Naive thymus-derived CD8-positive, alpha-beta T cell (primary cell): Measurements from ENCODE around the gene PLEKHG4B. TPM values are rescaled to one million over a fixed set of nuclear protein-coding genes. Genes with fewer than 3 reads are reported as not detected.
A peak's percentile ranks its signal among the peaks of the same experiment; 100 is the strongest.

Source experiments
- ATAC-seq, 2 donors: fragments of 150-1000 bp; cut with Tn5 transposase in 1 of 2; sonication (Bioruptor Pico), chemical (Tn5 transposase) in 1 of 2; 1 replicate in 1 of 2; 2 replicates in 1 of 2; pipeline ENCODE4 v1.10.0; 2021; ENCODE audit warnings: mild to moderate bottlenecking in 2 of 2, moderate library complexity in 2 of 2
- POLR2A ChIA-PET: fragments of 350-600 bp; sonication (Branson Sonifier 250); formaldehyde crosslinking; loops from one replicate; lab custom pipeline; 2021; ENCODE audit warnings: antibody characterized with exemption; lab: Charles Lee
- DNase-seq, 10 donors: peaks; one replicate each; pipeline versions ENCODE4 v3.0.0 to v3.0.0-alpha.2; 2020 to 2022
- H3K27ac Mint-ChIP-seq, 10 donors: one replicate each; pipeline ENCODE4 v1.8.0; 2020 to 2022; ENCODE audit warnings: mild to moderate bottlenecking in 10 of 10, mixed read lengths in 10 of 10, moderate library complexity in 4 of 10, inconsistent platforms in 1 of 10
- H3K27me3 Mint-ChIP-seq, 5 donors: one replicate each; pipeline ENCODE4 v1.8.0; 2021 to 2022; ENCODE audit warnings: mixed read lengths in 5 of 5
- H3K36me3 Mint-ChIP-seq, 3 donors: one replicate each; pipeline ENCODE4 v1.8.0; 2020 to 2022; ENCODE audit warnings: mixed read lengths in 3 of 3, mild to moderate bottlenecking in 2 of 3, inconsistent platforms in 1 of 3
- H3K4me1 Mint-ChIP-seq, 4 donors: one replicate each; pipeline ENCODE4 v1.8.0; 2021 to 2022; ENCODE audit warnings: mixed read lengths in 4 of 4
- H3K4me3 Mint-ChIP-seq, 10 donors: one replicate each; pipeline ENCODE4 v1.8.0; 2020 to 2022; ENCODE audit warnings: mild to moderate bottlenecking in 10 of 10, mixed read lengths in 10 of 10, moderate library complexity in 6 of 10, inconsistent platforms in 1 of 10
- H3K9me3 Mint-ChIP-seq, 9 donors: one replicate each; pipeline ENCODE4 v1.8.0; 2020 to 2022; ENCODE audit warnings: mixed read lengths in 9 of 9, mild to moderate bottlenecking in 3 of 9, inconsistent platforms in 1 of 9, moderate library complexity in 1 of 9
- polyA plus RNA-seq, 3 donors: library from polyadenylated mRNA; unstranded; fragments of 300-500 nt; fragmentation: Illumina TruSeq; gene quantifications; one replicate each; pipeline ENCODE4 v1.2.3, GENCODE V29; 2021
- total RNA-seq, 8 experiments: library from RNA in 2 of 8; stranded (reverse) in 2 of 8; gene quantifications; one replicate each; pipeline ENCODE4 v1.2.3 and lab custom pipeline; 2021 to 2026

The PLEKHG4B gene
- total and polyA plus RNA-seq, 5 experiments from 2014 or later: not detected

- Mint-ChIP-seq H3K36me3 (peaks cover 0 to 15% (median 13%) of the 10 kb centered on the region in 3 donors), H3K27ac (peak overlapping the region in 1 of 10 donors; percentile 47), H3K4me1 (no peaks in the 10 kb centered on the region), H3K4me3 (no peak overlapping the region), H3K27me3 (peaks cover 14 to 43% (median 21%) of the 10 kb centered on the region in 5 donors), H3K9me3 (peaks cover 11 to 30% (median 23%) of the 10 kb centered on the region in 9 donors)
- ATAC-seq: no peak
- POLR2A ChIA-PET: no interaction called here
- DNase-seq: no peak
These were observed 36.5 kb downstream of the PLEKHG4B start for GRCh38 chr5:128446-128845.

- Mint-ChIP-seq H3K4me1 (no peaks in the 10 kb centered on the region), H3K4me3 (no peak overlapping the region), H3K36me3 (peaks cover 0 to 11% (median 11%) of the 10 kb centered on the region in 3 donors), H3K27ac (no peak overlapping the region), H3K27me3 (peaks cover 13 to 43% (median 18%) of the 10 kb centered on the region in 5 donors), H3K9me3 (peaks cover 5 to 23% (median 18%) of the 10 kb centered on the region in 9 donors)
- ATAC-seq: no peak
- POLR2A ChIA-PET: no interaction called here
- DNase-seq: no peak
These were observed 37.2 kb downstream of the PLEKHG4B start for GRCh38 chr5:129148-129547.

GRCh38 chr5:129820-130219, 37.9 kb downstream of the PLEKHG4B start:
- Mint-ChIP-seq H3K36me3 (peaks cover 0 to 11% (median 10%) of the 10 kb centered on the region in 3 donors), H3K27ac (no peak overlapping the region), H3K4me3 (no peak overlapping the region), H3K27me3 (peaks cover 11 to 43% (median 17%) of the 10 kb centered on the region in 5 donors), H3K9me3 (peaks cover 5 to 17% (median 13%) of the 10 kb centered on the region in 9 donors), H3K4me1 (no peaks in the 10 kb centered on the region)
- POLR2A ChIA-PET: no interaction called here
- ATAC-seq (no peak), DNase-seq (no peak)

GRCh38 chr5:130601-131131, 38.7 kb downstream of the PLEKHG4B start:
- Mint-ChIP-seq H3K36me3 (peaks cover 0 to 10% (median 10%) of the 10 kb centered on the region in 3 donors), H3K4me3 (no peak overlapping the region), H3K27me3 (peaks cover 8 to 43% (median 17%) of the 10 kb centered on the region in 5 donors), H3K27ac (no peak overlapping the region), H3K4me1 (no peaks in the 10 kb centered on the region), H3K9me3 (peaks cover 5 to 14% (median 12%) of the 10 kb centered on the region in 9 donors)
- DNase-seq: no peak
- no peak for ATAC-seq
- POLR2A ChIA-PET: no interaction called here

- H3K27me3 Mint-ChIP-seq: peaks cover 6 to 16% (median 8%) of the 10 kb centered on the region in 5 donors
- no peaks in the 10 kb centered on the region for H3K4me1 Mint-ChIP-seq
- DNase-seq (no peak), ATAC-seq (no peak)
- H3K9me3 Mint-ChIP-seq: no peaks in the 10 kb centered on the region
- POLR2A ChIA-PET: no interaction called here
- H3K36me3 Mint-ChIP-seq: no peaks in the 10 kb centered on the region
- H3K27ac Mint-ChIP-seq: no peak overlapping the region
- H3K4me3 Mint-ChIP-seq: no peak overlapping the region
These were observed 44.9 kb downstream of the PLEKHG4B start for GRCh38 chr5:136901-137300.

GRCh38 chr5:137741-138140, 45.8 kb downstream of the PLEKHG4B start:
- Mint-ChIP-seq H3K4me1 (no peaks in the 10 kb centered on the region), H3K27me3 (peaks cover 3 to 16% (median 8%) of the 10 kb centered on the region in 5 donors), H3K4me3 (no peak overlapping the region), H3K9me3 (peaks cover 0 to 3% (median 0%) of the 10 kb centered on the region in 9 donors), H3K27ac (no peak overlapping the region), H3K36me3 (no peaks in the 10 kb centered on the region)
- ATAC-seq (no peak), DNase-seq (no peak)
- POLR2A ChIA-PET: no interaction called here

GRCh38 chr5:138936-139335, 47.0 kb downstream of the PLEKHG4B start:
- Mint-ChIP-seq H3K4me3 (no peak overlapping the region), H3K36me3 (no peaks in the 10 kb centered on the region), H3K27me3 (peaks cover 2 to 20% (median 9%) of the 10 kb centered on the region in 5 donors), H3K4me1 (no peaks in the 10 kb centered on the region), H3K27ac (no peak overlapping the region), H3K9me3 (peaks cover 0 to 3% (median 0%) of the 10 kb centered on the region in 9 donors)
- ATAC-seq (no peak), DNase-seq (no peak)
- POLR2A ChIA-PET: no interaction called here

GRCh38 chr5:139579-140442, 47.8 kb downstream of the PLEKHG4B start:
- no peaks in the 10 kb centered on the region for H3K4me1 Mint-ChIP-seq
- H3K4me3 Mint-ChIP-seq: no peak overlapping the region
- H3K27me3 Mint-ChIP-seq: peaks cover 2 to 25% (median 14%) of the 10 kb centered on the region in 5 donors
- H3K9me3 Mint-ChIP-seq: peaks cover 0 to 3% (median 0%) of the 10 kb centered on the region in 9 donors
- no peak overlapping the region for H3K27ac Mint-ChIP-seq
- ATAC-seq: no peak
- no peak for DNase-seq
- H3K36me3 Mint-ChIP-seq: no peaks in the 10 kb centered on the region
- POLR2A ChIA-PET: no interaction called here

GRCh38 chr5:140443-140829, 48.5 kb downstream of the PLEKHG4B start:
- DNase-seq (no peak), ATAC-seq (no peak)
- peaks cover 3 to 28% (median 16%) of the 10 kb centered on the region in 5 donors for H3K27me3 Mint-ChIP-seq
- H3K9me3 Mint-ChIP-seq: peaks cover 0 to 5% (median 0%) of the 10 kb centered on the region in 9 donors
- no peaks in the 10 kb centered on the region for H3K4me1 Mint-ChIP-seq
- POLR2A ChIA-PET: no interaction called here
- no peak overlapping the region for H3K27ac Mint-ChIP-seq
- H3K4me3 Mint-ChIP-seq: no peak overlapping the region
- no peaks in the 10 kb centered on the region for H3K36me3 Mint-ChIP-seq

GRCh38 chr5:141211-141610, 49.2 kb downstream of the PLEKHG4B start:
- H3K4me3 Mint-ChIP-seq: no peak overlapping the region
- H3K27me3 Mint-ChIP-seq: peaks cover 3 to 28% (median 16%) of the 10 kb centered on the region in 5 donors
- H3K36me3 Mint-ChIP-seq: no peaks in the 10 kb centered on the region
- DNase-seq (no peak), ATAC-seq (no peak)
- POLR2A ChIA-PET: no interaction called here
- H3K9me3 Mint-ChIP-seq: peaks cover 0 to 9% (median 0%) of the 10 kb centered on the region in 9 donors
- H3K4me1 Mint-ChIP-seq: no peaks in the 10 kb centered on the region
- peak overlapping the region in 1 of 10 donors; percentile 21 for H3K27ac Mint-ChIP-seq

GRCh38 chr5:141761-142160, 49.8 kb downstream of the PLEKHG4B start:
- POLR2A ChIA-PET: no interaction called here
- Mint-ChIP-seq H3K9me3 (peaks cover 0 to 15% (median 1%) of the 10 kb centered on the region in 9 donors), H3K4me3 (no peak overlapping the region), H3K36me3 (no peaks in the 10 kb centered on the region), H3K4me1 (no peaks in the 10 kb centered on the region), H3K27me3 (peaks cover 3 to 32% (median 17%) of the 10 kb centered on the region in 5 donors), H3K27ac (no peak overlapping the region)
- no peak for ATAC-seq
- DNase-seq: no peak

- Mint-ChIP-seq H3K27ac (no peak overlapping the region), H3K4me3 (no peak overlapping the region), H3K4me1 (no peaks in the 10 kb centered on the region), H3K9me3 (peaks cover 0 to 21% (median 7%) of the 10 kb centered on the region in 9 donors), H3K27me3 (peaks cover 3 to 37% (median 18%) of the 10 kb centered on the region in 5 donors), H3K36me3 (peaks cover 0 to 3% (median 2%) of the 10 kb centered on the region in 3 donors)
- ATAC-seq: no peak
- DNase-seq: no peak
- POLR2A ChIA-PET: no interaction called here
These were observed 50.4 kb downstream of the PLEKHG4B start for GRCh38 chr5:142246-142810.

GRCh38 chr5:143041-143440, 51.1 kb downstream of the PLEKHG4B start:
- no peak for DNase-seq
- no peaks in the 10 kb centered on the region for H3K4me1 Mint-ChIP-seq
- no peak overlapping the region for H3K27ac Mint-ChIP-seq
- H3K4me3 Mint-ChIP-seq: no peak overlapping the region
- peaks cover 2 to 28% (median 14%) of the 10 kb centered on the region in 9 donors for H3K9me3 Mint-ChIP-seq
- POLR2A ChIA-PET: no interaction called here
- H3K27me3 Mint-ChIP-seq: peaks cover 4 to 37% (median 18%) of the 10 kb centered on the region in 5 donors
- H3K36me3 Mint-ChIP-seq: peaks cover 0 to 10% (median 8%) of the 10 kb centered on the region in 3 donors
- ATAC-seq: no peak
